Gastroesophageal sphincter (tissue), 4 donors: ENCODE data around the gene C9orf72. TPM values are rescaled to one million over a fixed set of nuclear protein-coding genes. Genes with fewer than 3 reads are reported as not detected.
A peak's percentile ranks its signal among the peaks of the same experiment; 100 is the strongest.

Experiments
- ATAC-seq: fragments of 150-250 bp; one replicate; pipeline ENCODE4 v1.9.1; 2016; ENCODE audit warnings: mild to moderate bottlenecking, moderate library complexity
- H3K27ac ChIP-seq, 4 donors: fragments of 200-600 bp; sonication (generic) in 3 of 4; 1 replicate in 3 of 4; 2 replicates in 1 of 4; pipeline ENCODE4 v1.5.1; 2016 to 2019
- H3K27me3 ChIP-seq: fragments of 200-600 bp; sonication (generic); one replicate; pipeline ENCODE4 v1.5.1; 2019
- H3K36me3 ChIP-seq, 2 donors: fragments of 200-600 bp; sonication (generic); one replicate each; pipeline ENCODE4 v1.5.1; 2019; ENCODE audit warnings: control low read depth in 1 of 2
- H3K4me1 ChIP-seq, 3 donors: fragments of 200-600 bp; sonication (generic); 1 replicate in 2 of 3; 2 replicates in 1 of 3; pipeline ENCODE4 v1.5.1; 2016 to 2019; ENCODE audit warnings: control low read depth in 2 of 3
- H3K4me3 ChIP-seq, 2 donors: fragments of 200-600 bp; sonication (generic); one replicate each; pipeline ENCODE4 v1.5.1; 2019; ENCODE audit warnings: mild to moderate bottlenecking in 1 of 2, moderate library complexity in 1 of 2
- H3K9me3 ChIP-seq, 3 donors: fragments of 200-600 bp; sonication (generic); one replicate each; pipeline ENCODE4 v1.5.1; 2017 to 2019; ENCODE audit warnings: control low read depth in 2 of 3
- EP300 ChIP-seq: sonication (generic); formaldehyde crosslinking; IDR thresholded peaks from one replicate; pipeline ENCODE4 v1.6.1; 2017; ENCODE audit warnings: antibody characterized with exemption, mild to moderate bottlenecking
- POLR2A ChIP-seq, 2 donors: fragments of 450-650 bp; IDR thresholded peaks; one replicate each; pipeline ENCODE4 v1.6.1; 2017; ENCODE audit warnings: antibody characterized with exemption in 2 of 2, mild to moderate bottlenecking in 2 of 2, moderate library complexity in 1 of 2
- POLR2AphosphoS5 ChIP-seq: sonication (generic); formaldehyde crosslinking; IDR thresholded peaks from one replicate; pipeline ENCODE4 v1.6.1; 2017; ENCODE audit warnings: antibody characterized with exemption
- WGBS, 2 donors: methylation state at CpG; one replicate each; pipeline ENCODE4 v1.1.5; 2018; ENCODE audit warnings: low coverage in 1 of 2; 5-methylcytosine and 5-hydroxymethylcytosine counted together
- total RNA-seq, 4 donors: library from RNA; depleted of rRNA; stranded (reverse); fragments of >200 nt; gene quantifications; one replicate each; pipeline ENCODE4 v1.1.0, GENCODE V29; 2016
- TF ChIP-seq, protein P1 (sequence below), 4 experiments: fragments of 200-600 bp in 2 of 4; fragments of 450-650 bp in 2 of 4; sonication (generic) in 1 of 4; IDR thresholded peaks; one replicate each; pipeline ENCODE4 v1.5.1; 2017 to 2019; ENCODE audit warnings: antibody characterized with exemption in 4 of 4, mild to moderate bottlenecking in 2 of 4, moderate library complexity in 2 of 4

The C9orf72 gene
- total RNA-seq, 4 donors from 2014 or later = 8.9 to 28.3 (median 16.0) TPM

DNA sequence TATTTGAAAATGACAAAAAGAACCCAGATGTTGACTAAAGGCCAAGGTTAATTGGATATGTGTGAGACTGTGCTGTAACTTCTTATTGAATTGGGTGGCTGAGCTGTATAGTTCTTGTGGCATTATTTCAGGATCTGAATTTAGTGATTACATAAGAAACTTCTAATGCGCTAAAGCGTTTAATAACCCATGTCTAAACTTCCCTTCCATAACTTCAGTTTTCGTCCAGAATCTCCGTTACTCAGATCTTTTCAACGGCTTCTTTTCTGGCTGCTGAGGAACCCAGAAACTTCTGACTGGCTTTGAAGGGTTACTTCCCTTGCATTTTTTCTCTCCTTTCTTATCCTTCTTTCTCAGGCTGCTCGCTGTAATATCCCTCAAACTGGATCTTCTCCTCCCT, 28.1 kb upstream of the C9orf72 start:
- Histone ChIP-seq H3K4me1 (no peaks in the 10 kb centered on the region), H3K27ac (no peak overlapping the region), H3K4me3 (no peak overlapping the region), H3K36me3 (no peaks in the 10 kb centered on the region), H3K9me3 (no peaks in the 10 kb centered on the region), H3K27me3 (no peaks in the 10 kb centered on the region)
- ATAC-seq = no peak
- no peak for TF ChIP-seq POLR2AphosphoS5
- no peak for TF ChIP-seq EP300
- WGBS, 2 donors = 73 to 84% methylated on average over 6 of the region's 6 CpGs

DNA sequence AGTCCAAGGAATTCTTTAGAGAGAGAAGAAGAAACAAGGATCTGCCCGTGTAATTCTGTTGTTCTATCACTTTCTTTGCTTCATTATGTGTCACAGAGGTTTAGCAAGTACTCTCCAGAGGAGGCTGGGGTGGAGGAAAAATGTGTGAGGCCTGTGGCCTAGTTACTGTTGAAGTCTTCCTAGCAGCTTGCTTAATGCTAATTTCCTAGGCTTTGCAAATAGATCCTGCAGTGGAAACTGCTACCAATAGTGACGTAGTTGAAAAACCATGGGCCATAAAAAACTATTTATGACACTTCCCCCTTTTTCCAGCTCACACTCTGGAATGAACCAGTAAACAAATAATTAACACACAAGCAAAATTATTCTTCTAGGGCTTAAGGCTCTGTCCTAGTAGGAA, 27.0 kb upstream of the C9orf72 start:
- no peak overlapping the region for H3K4me3 ChIP-seq
- TF ChIP-seq, protein P1, sequence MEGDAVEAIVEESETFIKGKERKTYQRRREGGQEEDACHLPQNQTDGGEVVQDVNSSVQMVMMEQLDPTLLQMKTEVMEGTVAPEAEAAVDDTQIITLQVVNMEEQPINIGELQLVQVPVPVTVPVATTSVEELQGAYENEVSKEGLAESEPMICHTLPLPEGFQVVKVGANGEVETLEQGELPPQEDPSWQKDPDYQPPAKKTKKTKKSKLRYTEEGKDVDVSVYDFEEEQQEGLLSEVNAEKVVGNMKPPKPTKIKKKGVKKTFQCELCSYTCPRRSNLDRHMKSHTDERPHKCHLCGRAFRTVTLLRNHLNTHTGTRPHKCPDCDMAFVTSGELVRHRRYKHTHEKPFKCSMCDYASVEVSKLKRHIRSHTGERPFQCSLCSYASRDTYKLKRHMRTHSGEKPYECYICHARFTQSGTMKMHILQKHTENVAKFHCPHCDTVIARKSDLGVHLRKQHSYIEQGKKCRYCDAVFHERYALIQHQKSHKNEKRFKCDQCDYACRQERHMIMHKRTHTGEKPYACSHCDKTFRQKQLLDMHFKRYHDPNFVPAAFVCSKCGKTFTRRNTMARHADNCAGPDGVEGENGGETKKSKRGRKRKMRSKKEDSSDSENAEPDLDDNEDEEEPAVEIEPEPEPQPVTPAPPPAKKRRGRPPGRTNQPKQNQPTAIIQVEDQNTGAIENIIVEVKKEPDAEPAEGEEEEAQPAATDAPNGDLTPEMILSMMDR (IDR thresholded peaks at IDR 0.05) = no peak
- TF ChIP-seq POLR2A (IDR thresholded peaks at IDR 0.05) (no peak), EP300 (no peak), POLR2AphosphoS5 (no peak)
- 0 to 38% methylated on average over 1 to 2 of the region's 2 CpGs for WGBS, 2 donors
- no peaks in the 10 kb centered on the region for H3K9me3 ChIP-seq
- H3K4me1 ChIP-seq = no peaks in the 10 kb centered on the region
- peak overlapping the region in 3 of 4 donors; percentile 7 to 12 (median 11) for H3K27ac ChIP-seq
- no peaks in the 10 kb centered on the region for H3K36me3 ChIP-seq
- no peak for ATAC-seq
- H3K27me3 ChIP-seq = no peaks in the 10 kb centered on the region

DNA sequence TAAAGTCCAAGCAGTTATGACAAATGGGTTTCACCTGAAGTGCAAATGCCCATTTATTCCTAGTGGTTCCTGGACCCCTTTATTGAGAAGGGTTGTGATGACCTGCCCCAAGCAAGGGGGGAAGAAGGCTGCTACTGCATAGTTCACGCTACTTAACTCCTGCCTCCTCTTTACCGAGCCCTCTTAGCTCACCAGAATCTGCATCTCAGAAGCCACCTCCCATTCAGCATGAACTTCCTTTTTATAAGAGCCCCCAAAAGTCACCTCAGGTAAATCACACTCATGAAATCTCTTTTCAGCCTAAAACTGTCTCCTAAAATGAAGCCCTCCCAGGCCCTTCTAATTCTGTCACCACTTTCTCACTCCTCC, 26.6 kb upstream of the C9orf72 start:
- Histone ChIP-seq H3K27ac (peak overlapping the region in 3 of 4 donors; percentile 7 to 12 (median 11)), H3K36me3 (no peaks in the 10 kb centered on the region), H3K9me3 (no peaks in the 10 kb centered on the region), H3K4me1 (no peaks in the 10 kb centered on the region), H3K4me3 (no peak overlapping the region), H3K27me3 (no peaks in the 10 kb centered on the region)
- no peak for TF ChIP-seq EP300
- no peak for TF ChIP-seq POLR2A (IDR thresholded peaks at IDR 0.05)
- TF ChIP-seq POLR2AphosphoS5 = no peak
- TF ChIP-seq, protein P1 (IDR thresholded peaks at IDR 0.05) = no peak
- ATAC-seq = no peak
- 67 to 69% methylated on average over 2 of the region's 2 CpGs for WGBS, 2 donors

DNA sequence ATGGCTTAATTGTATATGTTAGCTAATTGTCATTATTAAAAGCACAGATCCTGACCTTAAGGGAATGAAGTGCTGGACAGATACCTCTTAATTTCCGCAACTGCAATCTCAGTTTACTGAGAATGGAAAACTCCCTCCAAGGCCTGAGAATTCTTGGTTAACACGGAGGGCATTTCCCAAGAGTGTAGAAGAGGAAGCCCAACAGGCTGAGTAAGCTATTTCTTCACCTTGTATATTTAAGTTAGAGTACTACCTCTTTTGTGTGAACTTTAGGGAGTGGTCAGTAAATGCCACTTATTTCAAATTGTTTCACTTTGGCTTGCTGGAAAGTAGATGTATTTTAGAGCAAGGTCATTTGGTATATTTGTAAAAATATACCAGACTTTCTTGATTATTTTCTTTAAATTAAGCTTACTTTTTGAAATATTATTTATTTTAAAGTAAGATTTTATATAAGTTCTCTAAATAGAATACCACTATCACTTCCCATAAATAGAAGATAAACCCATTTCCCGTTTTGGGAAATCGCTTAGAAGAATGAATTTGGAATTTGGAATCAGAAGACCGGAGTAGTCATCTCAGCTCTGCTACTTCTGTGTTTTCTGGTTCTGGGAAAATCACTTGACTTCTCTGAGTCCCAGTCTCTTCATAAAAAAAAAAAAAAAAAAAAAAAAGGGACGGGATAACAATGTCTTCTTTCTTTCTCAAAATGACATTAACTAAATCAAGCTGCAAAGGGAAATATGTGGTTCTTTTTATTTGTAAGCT, 26.0 kb upstream of the C9orf72 start:
- WGBS, 2 donors = 72 to 81% methylated on average over 5 to 6 of the region's 6 CpGs
- no peaks in the 10 kb centered on the region for H3K4me1 ChIP-seq
- no peak overlapping the region for H3K4me3 ChIP-seq
- H3K36me3 ChIP-seq = no peaks in the 10 kb centered on the region
- TF ChIP-seq POLR2A (IDR thresholded peaks at IDR 0.05) = no peak
- TF ChIP-seq EP300 = no peak
- TF ChIP-seq, protein P1 (IDR thresholded peaks at IDR 0.05) = no peak
- no peak for TF ChIP-seq POLR2AphosphoS5
- H3K9me3 ChIP-seq = no peaks in the 10 kb centered on the region
- H3K27me3 ChIP-seq = no peaks in the 10 kb centered on the region
- ATAC-seq = no peak
- peak overlapping the region in 1 of 4 donors; percentile 7 for H3K27ac ChIP-seq

DNA sequence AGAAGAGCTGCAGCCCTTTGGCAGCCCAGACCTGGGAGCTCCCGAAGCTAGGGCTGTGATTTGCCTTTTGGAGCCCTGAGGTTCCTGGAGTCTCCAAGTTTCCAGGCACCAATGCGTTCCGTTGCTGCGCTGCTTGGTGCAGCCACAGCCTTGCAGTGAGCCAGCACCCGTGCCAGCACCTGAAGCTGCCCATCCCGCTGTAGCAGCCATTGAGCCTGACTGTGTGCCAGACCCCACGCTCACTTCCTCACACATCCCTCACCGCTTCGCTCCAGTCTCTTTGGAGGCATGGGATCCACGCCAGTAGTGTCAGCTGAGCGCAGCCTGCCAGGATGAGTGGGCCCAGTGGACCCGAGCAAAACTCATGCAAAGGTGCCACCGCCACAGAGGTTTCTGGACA, 22.5 kb upstream of the C9orf72 start:
- no peak overlapping the region for H3K27ac ChIP-seq
- H3K27me3 ChIP-seq = no peaks in the 10 kb centered on the region
- TF ChIP-seq EP300 = no peak
- TF ChIP-seq, protein P1 (IDR thresholded peaks at IDR 0.05) = no peak
- TF ChIP-seq POLR2AphosphoS5 = no peak
- TF ChIP-seq POLR2A (IDR thresholded peaks at IDR 0.05) = no peak
- 81 to 83% methylated on average over 2 to 4 of the region's 13 CpGs for WGBS, 2 donors
- no peak overlapping the region for H3K4me3 ChIP-seq
- H3K9me3 ChIP-seq = no peaks in the 10 kb centered on the region
- no peaks in the 10 kb centered on the region for H3K36me3 ChIP-seq
- no peaks in the 10 kb centered on the region for H3K4me1 ChIP-seq
- ATAC-seq = no peak
